Esophagus squamous epithelium (tissue), 4 donors: Measurements from ENCODE around the gene COX19.

Experiments
- POLR2A ChIP-seq, 4 donors: fragments of 450-650 bp; IDR thresholded peaks; one replicate each; pipeline ENCODE4 v1.6.1; 2017; ENCODE audit warnings: antibody characterized with exemption in 4 of 4, mild to moderate bottlenecking in 4 of 4, moderate library complexity in 3 of 4
- TF ChIP-seq, protein P1 (sequence below), 6 experiments: fragments of 450-650 bp in 4 of 6; fragments of 200-600 bp in 2 of 6; sonication (generic) in 2 of 6; IDR thresholded peaks; one replicate each; pipeline ENCODE4 v1.5.1; 2016 to 2019; ENCODE audit warnings: antibody characterized with exemption in 6 of 6, mild to moderate bottlenecking in 4 of 6, moderate library complexity in 4 of 6

DNA sequence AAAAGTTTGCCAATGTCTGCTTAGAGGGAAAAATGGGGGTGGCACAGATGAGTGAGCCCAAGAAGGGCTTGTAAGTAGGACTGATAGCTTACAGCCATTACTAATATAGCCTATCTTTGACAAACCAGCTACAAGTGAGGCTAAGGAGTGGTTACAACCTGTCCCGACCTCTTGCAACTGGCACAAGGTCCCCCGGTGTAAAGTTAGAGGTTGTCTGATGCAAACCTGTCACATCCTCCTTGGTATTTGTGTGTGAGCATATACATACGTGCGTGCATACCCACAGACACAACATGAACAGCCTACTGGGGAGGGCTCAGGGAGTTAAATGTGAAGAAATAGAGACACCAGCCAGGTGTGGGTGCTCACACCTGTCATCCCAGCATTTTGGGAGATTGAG lies 35.5 kb downstream of the COX19 start:
- TF ChIP-seq, protein P1, sequence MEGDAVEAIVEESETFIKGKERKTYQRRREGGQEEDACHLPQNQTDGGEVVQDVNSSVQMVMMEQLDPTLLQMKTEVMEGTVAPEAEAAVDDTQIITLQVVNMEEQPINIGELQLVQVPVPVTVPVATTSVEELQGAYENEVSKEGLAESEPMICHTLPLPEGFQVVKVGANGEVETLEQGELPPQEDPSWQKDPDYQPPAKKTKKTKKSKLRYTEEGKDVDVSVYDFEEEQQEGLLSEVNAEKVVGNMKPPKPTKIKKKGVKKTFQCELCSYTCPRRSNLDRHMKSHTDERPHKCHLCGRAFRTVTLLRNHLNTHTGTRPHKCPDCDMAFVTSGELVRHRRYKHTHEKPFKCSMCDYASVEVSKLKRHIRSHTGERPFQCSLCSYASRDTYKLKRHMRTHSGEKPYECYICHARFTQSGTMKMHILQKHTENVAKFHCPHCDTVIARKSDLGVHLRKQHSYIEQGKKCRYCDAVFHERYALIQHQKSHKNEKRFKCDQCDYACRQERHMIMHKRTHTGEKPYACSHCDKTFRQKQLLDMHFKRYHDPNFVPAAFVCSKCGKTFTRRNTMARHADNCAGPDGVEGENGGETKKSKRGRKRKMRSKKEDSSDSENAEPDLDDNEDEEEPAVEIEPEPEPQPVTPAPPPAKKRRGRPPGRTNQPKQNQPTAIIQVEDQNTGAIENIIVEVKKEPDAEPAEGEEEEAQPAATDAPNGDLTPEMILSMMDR (IDR thresholded peaks at IDR 0.05), result no peak
- no peak for TF ChIP-seq POLR2A (IDR thresholded peaks at IDR 0.05)
